Measurements from ENCODE around the gene PRR13. TPM values are rescaled to one million over a fixed set of nuclear protein-coding genes. Genes with fewer than 3 reads are reported as not detected.
A peak's percentile ranks its signal among the peaks of the same experiment; 100 is the strongest.

Gene PRR13
- total and polyA plus RNA-seq, 2 of the 13 experiments (the other 11 are each of a cell fraction or from before 2014, with no cell fraction given): 65.0 to 102 TPM

DNA sequence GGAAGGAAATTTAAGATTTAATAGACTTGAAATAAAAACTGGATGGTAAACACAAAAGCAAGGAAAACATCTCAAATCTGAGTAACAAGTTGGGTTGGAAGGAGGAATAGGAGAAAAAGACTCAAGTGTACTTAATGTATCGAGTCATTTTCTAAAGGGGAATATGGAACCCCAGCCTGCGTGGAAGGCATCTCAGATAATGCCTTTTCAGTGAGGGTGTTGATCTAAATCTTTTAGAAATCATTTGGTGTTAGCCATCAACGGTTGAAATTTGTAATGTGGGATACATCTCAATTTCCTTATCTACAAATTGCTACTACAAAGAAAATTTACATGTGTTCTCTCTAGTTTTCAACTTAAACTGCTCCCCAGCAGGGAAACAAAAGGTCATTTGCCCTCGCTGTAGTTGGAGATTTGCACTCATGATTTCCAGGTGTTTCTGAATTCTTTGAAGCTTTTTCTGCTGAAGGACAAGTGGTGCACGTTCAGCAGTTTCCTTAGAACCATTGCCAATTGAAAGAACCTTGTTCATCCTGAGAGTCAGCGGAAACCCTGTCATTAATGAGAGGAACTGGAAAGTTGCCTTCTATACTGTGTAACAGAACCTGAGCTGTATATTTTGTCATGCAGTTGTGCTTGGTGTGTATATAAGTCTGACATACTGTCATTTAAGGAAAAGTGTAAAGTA lies 12.6 kb downstream of the PRR13 start:
- peaks cover 20 to 52% of the 10 kb centered on the region in 2 experiments for H3K36me3 ChIP-seq (replicated peaks in 1 of 2; ENCODE audit: control insufficient read depth in 1 of 2, insufficient read depth in 2 of 2, low read length in 2 of 2)
- ATAC-seq: no peak
- in situ Hi-C loops (cut with HindIII; ENCODE audit: extremely low pct_ligation_motif_present, low pct_unique_long_range_greater_than_20kb) (no loop called here), intact Hi-C loops (cut with micrococcal nuclease; ENCODE audit: unreplicated experiment) (no loop called here)
- H3K4me2 ChIP-seq (ENCODE audit: low read depth, low read length): peak overlapping the region; percentile 91
- 59% methylated on average over 6 of the region's 6 CpGs for WGBS (ENCODE audit: low lambda C conversion rate)
- ChIA-PET CTCF (ENCODE audit: low intra/inter-chr PET ratio, low total read pairs) (no interaction called here), POLR2A (interaction anchor here (1.0 to 2.8 kb wide), 6 partner anchors 8 to 75 kb away, joined by 3 to 9 read pairs (median 6); partner anchors contain the start of genes PRR13, SP1 and TARBP2)
- no peak for FAIRE-seq
- no peaks in the 10 kb centered on the region for H3K27me3 ChIP-seq (ENCODE audit: control insufficient read depth in 1 of 2, insufficient read depth in 2 of 2, low read length in 2 of 2)
- TF ChIP-seq POLR2AphosphoS2 (IDR thresholded peaks at IDR 0.05; ENCODE audit: low read depth, low read length) (peak; percentile 30; the same call in 1 of the 2 replicates), YEATS2 (CRISPR knock-in tag; IDR thresholded peaks at IDR 0.05; ENCODE audit: borderline replicate concordance) (no peak), ZNF557 (CRISPR knock-in tag; IDR thresholded peaks at IDR 0.05) (no peak), POLR2A (IDR thresholded peaks at IDR 0.05; ENCODE audit: insufficient read depth in 1 of 2, low read depth in 2 of 2, low read length in 2 of 2) (peak in 1 of 2 experiments; percentile 11; a peak in 1 of 4 replicates), POLR2AphosphoS5 (IDR thresholded peaks at IDR 0.05; ENCODE audit: low read depth, low read length) (peak; percentile 31; the same call in 1 of the 2 replicates), TAF1 (CRISPR knock-in tag; IDR thresholded peaks at IDR 0.05) (no peak), ZNF343 (CRISPR knock-in tag; IDR thresholded peaks at IDR 0.05) (no peak), PRPF4 (IDR thresholded peaks at IDR 0.05; ENCODE audit: low read depth, low read length, poor library complexity, severe bottlenecking) (no peak), ZNF839 (CRISPR knock-in tag; IDR thresholded peaks at IDR 0.05; ENCODE audit: borderline replicate concordance) (no peak), MBD4 (IDR thresholded peaks at IDR 0.05; ENCODE audit: borderline replicate concordance, low read length) (peak; percentile 46; the same call in 1 of the 2 replicates), FOXA1 (IDR thresholded peaks at IDR 0.05) (no peak), FOXA1 (CRISPR knock-in tag; IDR thresholded peaks at IDR 0.05) (no peak), TBP (CRISPR knock-in tag; IDR thresholded peaks at IDR 0.05) (no peak), HNF4G (IDR thresholded peaks at IDR 0.05; ENCODE audit: borderline replicate concordance, low read depth, low read length) (no peak), HNF4G (CRISPR knock-in tag; IDR thresholded peaks at IDR 0.05; ENCODE audit: borderline replicate concordance, low read depth) (no peak)
- TF ChIP-seq, protein P1, sequence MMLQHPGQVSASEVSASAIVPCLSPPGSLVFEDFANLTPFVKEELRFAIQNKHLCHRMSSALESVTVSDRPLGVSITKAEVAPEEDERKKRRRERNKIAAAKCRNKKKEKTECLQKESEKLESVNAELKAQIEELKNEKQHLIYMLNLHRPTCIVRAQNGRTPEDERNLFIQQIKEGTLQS (CRISPR knock-in tag; IDR thresholded peaks at IDR 0.05): no peak
- TF ChIP-seq, protein P2, sequence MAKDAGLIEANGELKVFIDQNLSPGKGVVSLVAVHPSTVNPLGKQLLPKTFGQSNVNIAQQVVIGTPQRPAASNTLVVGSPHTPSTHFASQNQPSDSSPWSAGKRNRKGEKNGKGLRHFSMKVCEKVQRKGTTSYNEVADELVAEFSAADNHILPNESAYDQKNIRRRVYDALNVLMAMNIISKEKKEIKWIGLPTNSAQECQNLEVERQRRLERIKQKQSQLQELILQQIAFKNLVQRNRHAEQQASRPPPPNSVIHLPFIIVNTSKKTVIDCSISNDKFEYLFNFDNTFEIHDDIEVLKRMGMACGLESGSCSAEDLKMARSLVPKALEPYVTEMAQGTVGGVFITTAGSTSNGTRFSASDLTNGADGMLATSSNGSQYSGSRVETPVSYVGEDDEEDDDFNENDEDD (CRISPR knock-in tag; IDR thresholded peaks at IDR 0.05; ENCODE audit: borderline replicate concordance): no peak
- TF ChIP-seq, protein P3, sequence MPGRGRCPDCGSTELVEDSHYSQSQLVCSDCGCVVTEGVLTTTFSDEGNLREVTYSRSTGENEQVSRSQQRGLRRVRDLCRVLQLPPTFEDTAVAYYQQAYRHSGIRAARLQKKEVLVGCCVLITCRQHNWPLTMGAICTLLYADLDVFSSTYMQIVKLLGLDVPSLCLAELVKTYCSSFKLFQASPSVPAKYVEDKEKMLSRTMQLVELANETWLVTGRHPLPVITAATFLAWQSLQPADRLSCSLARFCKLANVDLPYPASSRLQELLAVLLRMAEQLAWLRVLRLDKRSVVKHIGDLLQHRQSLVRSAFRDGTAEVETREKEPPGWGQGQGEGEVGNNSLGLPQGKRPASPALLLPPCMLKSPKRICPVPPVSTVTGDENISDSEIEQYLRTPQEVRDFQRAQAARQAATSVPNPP (CRISPR knock-in tag; IDR thresholded peaks at IDR 0.05): no peak
- TF ChIP-seq, protein P4, sequence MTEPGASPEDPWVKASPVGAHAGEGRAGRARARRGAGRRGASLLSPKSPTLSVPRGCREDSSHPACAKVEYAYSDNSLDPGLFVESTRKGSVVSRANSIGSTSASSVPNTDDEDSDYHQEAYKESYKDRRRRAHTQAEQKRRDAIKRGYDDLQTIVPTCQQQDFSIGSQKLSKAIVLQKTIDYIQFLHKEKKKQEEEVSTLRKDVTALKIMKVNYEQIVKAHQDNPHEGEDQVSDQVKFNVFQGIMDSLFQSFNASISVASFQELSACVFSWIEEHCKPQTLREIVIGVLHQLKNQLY (CRISPR knock-in tag; IDR thresholded peaks at IDR 0.05): no peak
- TF ChIP-seq, protein P5, sequence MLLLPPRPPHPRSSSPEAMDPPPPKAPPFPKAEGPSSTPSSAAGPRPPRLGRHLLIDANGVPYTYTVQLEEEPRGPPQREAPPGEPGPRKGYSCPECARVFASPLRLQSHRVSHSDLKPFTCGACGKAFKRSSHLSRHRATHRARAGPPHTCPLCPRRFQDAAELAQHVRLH (CRISPR knock-in tag; IDR thresholded peaks at IDR 0.05; ENCODE audit: borderline replicate concordance, low read depth): no peak
- TF ChIP-seq, protein P6, sequence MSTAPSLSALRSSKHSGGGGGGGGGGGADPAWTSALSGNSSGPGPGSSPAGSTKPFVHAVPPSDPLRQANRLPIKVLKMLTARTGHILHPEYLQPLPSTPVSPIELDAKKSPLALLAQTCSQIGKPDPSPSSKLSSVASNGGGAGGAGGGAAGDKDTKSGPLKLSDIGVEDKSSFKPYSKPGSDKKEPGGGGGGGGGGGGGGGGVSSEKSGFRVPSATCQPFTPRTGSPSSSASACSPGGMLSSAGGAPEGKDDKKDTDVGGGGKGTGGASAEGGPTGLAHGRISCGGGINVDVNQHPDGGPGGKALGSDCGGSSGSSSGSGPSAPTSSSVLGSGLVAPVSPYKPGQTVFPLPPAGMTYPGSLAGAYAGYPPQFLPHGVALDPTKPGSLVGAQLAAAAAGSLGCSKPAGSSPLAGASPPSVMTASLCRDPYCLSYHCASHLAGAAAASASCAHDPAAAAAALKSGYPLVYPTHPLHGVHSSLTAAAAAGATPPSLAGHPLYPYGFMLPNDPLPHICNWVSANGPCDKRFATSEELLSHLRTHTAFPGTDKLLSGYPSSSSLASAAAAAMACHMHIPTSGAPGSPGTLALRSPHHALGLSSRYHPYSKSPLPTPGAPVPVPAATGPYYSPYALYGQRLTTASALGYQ (CRISPR knock-in tag; IDR thresholded peaks at IDR 0.05): no peak
- H3K27ac ChIP-seq (ENCODE audit: extremely low read length, insufficient read depth, low read length): no peak overlapping the region
- peak overlapping the region; percentile 92 for H3K9ac ChIP-seq (ENCODE audit: insufficient read depth, low read depth, low read length)
- no peak overlapping the region for H2AFZ ChIP-seq (ENCODE audit: low read length)
- peak overlapping the region; percentile 29 to 95 (median 77); a peak in 4 of 6 replicates for H3K4me3 ChIP-seq (replicated peaks in 1 of 3; ENCODE audit: insufficient read depth in 1 of 3, low read depth in 2 of 3, low read length in 3 of 3)
- DNase-seq (ENCODE audit: low spot score): no peak
- peaks cover 53% of the 10 kb centered on the region for H4K20me1 ChIP-seq (ENCODE audit: insufficient read depth, low read length)
- BruUV-seq (replicated peaks): no TSS peak
- H3K4me1 ChIP-seq (ENCODE audit: insufficient read depth, low read length): peaks cover 34% of the 10 kb centered on the region
- no peaks in the 10 kb centered on the region for H3K9me3 ChIP-seq (ENCODE audit: low read length)
- peaks cover 56% of the 10 kb centered on the region for H3K79me2 ChIP-seq (ENCODE audit: insufficient read depth, low read length)

Measured in HepG2 (cell line).